Activated naive CD8-positive, alpha-beta T cell treated with anti-CD3 and anti-CD28 coated beads for 36 hours (primary cell): ENCODE data around the gene ARPC5L. TPM values are rescaled to one million over a fixed set of nuclear protein-coding genes. Genes with fewer than 3 reads are reported as not detected.
"Not testable (repeated sequence)": the region's sequence is repeated elsewhere in the genome, so short reads cannot be mapped to it uniquely, and the experiment has no call there.

Experiments
- DNase-seq: peaks from one replicate; pipeline ENCODE4 v3.0.0; 2021
- H3K27ac Mint-ChIP-seq: one replicate; pipeline ENCODE4 v1.8.0; 2022; ENCODE audit warnings: mild to moderate bottlenecking, moderate library complexity, mixed read lengths
- H3K27me3 Mint-ChIP-seq: one replicate; pipeline ENCODE4 v1.8.0; 2022; ENCODE audit warnings: mild to moderate bottlenecking, mixed read lengths
- H3K36me3 Mint-ChIP-seq: one replicate; pipeline ENCODE4 v1.8.0; 2021; ENCODE audit warnings: mild to moderate bottlenecking, mixed read lengths
- H3K4me1 Mint-ChIP-seq: one replicate; pipeline ENCODE4 v1.8.0; 2021; ENCODE audit warnings: mixed read lengths
- H3K4me3 Mint-ChIP-seq: one replicate; pipeline ENCODE4 v1.8.0; 2022; ENCODE audit warnings: mild to moderate bottlenecking, moderate library complexity, mixed read lengths
- H3K9me3 Mint-ChIP-seq: one replicate; pipeline ENCODE4 v1.8.0; 2022; ENCODE audit warnings: mixed read lengths
- total RNA-seq, 2 experiments: library from RNA; stranded (reverse); gene quantifications; one replicate each; pipeline ENCODE4 v1.2.3, GENCODE V29; 2021

ARPC5L gene
- total RNA-seq, 2 experiments from 2014 or later = 102 to 104 TPM

DNA sequence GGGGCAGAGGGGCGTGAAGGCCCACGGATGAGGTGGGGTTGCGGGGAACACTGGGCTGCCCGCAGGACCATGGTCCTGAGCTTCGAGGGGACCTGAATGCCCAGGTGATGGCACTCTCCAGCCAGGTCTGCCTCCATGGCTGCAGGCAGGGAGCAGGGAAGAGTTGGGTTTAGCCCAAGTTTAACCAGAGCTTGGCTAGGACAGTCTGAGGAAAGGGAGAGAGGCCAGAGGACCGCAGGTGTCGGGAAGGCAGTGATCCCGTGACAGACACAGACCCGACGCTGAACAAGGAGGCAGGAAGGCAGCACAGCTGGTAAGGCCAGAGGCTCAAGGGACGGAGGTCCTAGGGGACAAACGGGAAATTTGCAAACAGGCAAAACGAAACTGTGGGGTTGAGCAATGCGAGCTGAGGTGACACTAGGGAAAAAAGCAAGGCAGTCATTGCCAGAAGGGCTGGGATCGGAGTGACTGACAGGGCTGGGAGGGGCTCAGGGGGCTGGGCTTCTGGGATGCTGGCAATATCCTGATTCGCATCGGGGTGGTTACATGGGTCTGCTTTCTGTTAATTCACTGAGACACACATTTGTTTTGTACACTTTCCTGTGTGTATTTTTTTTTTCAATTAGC is 25.0 kb downstream of the ARPC5L start:
- H3K4me3 Mint-ChIP-seq = no peak overlapping the region
- no peaks in the 10 kb centered on the region for H3K4me1 Mint-ChIP-seq
- no peak for DNase-seq
- peaks cover 53% of the 10 kb centered on the region for H3K36me3 Mint-ChIP-seq
- H3K27me3 Mint-ChIP-seq = peaks cover 4% of the 10 kb centered on the region
- no peaks in the 10 kb centered on the region for H3K9me3 Mint-ChIP-seq
- H3K27ac Mint-ChIP-seq = no peak overlapping the region

DNA sequence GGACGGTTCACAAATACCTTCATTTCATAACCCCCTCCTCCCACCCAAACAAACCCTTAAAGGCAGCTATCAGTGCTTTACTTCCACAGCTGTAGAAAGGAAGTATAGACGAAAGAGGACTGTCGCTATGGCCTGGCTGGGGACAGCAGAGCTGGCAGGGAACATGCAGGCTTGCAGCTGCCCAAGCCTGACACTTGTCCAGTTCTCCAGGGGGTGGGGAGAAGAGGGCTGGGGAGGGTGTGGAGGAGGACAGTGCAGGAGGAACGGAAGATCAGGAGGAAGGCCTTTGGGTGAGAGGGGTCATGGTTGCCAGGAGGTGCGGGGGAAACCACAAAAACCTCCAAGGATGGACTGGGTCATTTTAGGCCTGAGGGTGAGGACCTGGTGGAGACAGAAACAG is 25.9 kb downstream of the ARPC5L start:
- H3K36me3 Mint-ChIP-seq = peaks cover 56% of the 10 kb centered on the region
- DNase-seq = no peak
- H3K4me3 Mint-ChIP-seq = no peak overlapping the region
- peaks cover 4% of the 10 kb centered on the region for H3K27me3 Mint-ChIP-seq
- H3K9me3 Mint-ChIP-seq = no peaks in the 10 kb centered on the region
- H3K4me1 Mint-ChIP-seq = no peaks in the 10 kb centered on the region
- H3K27ac Mint-ChIP-seq = no peak overlapping the region

DNA sequence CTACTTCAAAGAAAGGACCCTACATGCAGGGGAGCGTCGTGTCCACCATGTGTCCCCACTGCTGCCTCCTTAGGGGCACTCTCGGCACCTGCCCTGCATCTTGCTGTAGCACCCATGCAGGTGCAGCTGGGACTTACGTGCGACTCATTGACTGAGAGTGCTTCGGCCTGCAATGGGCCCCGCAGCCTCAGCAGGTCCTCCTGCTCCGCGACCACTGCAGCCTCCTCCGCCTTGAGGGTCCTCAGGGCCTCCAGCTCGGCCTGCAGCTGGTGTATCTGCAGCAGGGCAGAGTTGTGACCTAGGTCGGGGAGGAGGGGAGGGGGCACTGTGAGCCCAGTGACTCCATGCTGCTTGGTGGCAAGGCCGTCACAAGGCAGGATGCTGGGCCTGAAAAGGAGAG is 27.1 kb downstream of the ARPC5L start:
- no peaks in the 10 kb centered on the region for H3K4me1 Mint-ChIP-seq
- no peaks in the 10 kb centered on the region for H3K9me3 Mint-ChIP-seq
- peaks cover 4% of the 10 kb centered on the region for H3K27me3 Mint-ChIP-seq
- no peak overlapping the region for H3K4me3 Mint-ChIP-seq
- no peak for DNase-seq
- no peak overlapping the region for H3K27ac Mint-ChIP-seq
- peaks cover 57% of the 10 kb centered on the region for H3K36me3 Mint-ChIP-seq

DNA sequence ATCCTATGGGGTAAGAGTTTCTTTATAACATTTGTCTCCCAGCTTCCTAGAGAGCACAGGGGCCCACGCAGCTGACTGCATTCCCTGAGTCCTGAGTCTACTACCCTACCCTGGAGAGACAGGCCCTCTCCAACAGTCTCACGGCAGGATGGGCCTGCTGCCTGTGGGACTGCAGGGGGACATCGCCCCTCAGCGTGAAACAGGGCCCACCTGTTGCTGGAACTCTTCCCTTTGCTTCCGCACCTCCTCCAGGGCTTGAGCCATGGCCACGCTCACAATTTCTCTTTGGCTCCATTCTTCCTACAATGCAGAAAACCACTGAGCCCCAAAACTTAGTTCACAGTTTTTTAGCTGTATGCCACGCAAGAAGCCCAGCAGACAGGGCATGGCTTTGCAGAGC is 28.2 kb downstream of the ARPC5L start:
- DNase-seq = no peak
- H3K27ac Mint-ChIP-seq = no peak overlapping the region
- H3K9me3 Mint-ChIP-seq = no peaks in the 10 kb centered on the region
- H3K4me1 Mint-ChIP-seq = peaks cover 4% of the 10 kb centered on the region
- H3K4me3 Mint-ChIP-seq = no peak overlapping the region
- H3K36me3 Mint-ChIP-seq = peaks cover 65% of the 10 kb centered on the region
- peaks cover 4% of the 10 kb centered on the region for H3K27me3 Mint-ChIP-seq

DNA sequence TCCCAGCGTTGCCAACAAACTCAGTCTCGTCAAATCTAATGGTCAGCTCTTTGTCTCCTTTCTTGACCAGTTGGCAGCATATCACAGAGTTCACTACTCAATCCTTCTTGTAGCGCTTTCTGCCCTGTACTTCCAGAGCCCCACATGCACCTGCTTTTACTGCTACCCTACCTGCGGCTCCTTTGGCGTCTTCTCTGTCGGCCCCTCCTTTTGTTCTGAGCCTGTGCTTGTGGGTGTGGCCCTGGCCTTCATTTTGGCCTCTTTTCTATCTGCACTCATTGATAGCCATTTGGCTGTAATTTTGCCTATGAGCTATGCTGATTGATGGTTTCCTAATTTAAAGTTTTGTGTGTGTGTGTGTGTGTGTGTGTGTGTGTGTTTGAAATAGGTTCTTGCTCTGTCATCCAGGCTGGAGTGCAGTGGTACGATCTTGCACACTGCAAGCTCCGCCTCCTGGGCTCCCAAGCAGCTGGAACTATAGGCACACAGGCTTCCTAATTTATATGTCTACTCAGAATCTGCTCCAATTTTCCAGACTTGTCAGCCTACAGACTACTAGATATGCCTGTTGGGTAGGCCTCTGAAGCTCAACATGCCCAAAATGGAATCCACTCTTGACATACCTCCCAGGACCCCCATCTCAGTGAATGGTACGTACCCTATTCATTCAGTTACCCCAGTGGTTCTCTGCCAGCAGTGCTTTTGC is 32.3 kb downstream of the ARPC5L start:
- Mint-ChIP-seq H3K27ac (no peak overlapping the region), H3K4me1 (peaks cover 7% of the 10 kb centered on the region), H3K36me3 (peaks cover 50% of the 10 kb centered on the region)

DNA sequence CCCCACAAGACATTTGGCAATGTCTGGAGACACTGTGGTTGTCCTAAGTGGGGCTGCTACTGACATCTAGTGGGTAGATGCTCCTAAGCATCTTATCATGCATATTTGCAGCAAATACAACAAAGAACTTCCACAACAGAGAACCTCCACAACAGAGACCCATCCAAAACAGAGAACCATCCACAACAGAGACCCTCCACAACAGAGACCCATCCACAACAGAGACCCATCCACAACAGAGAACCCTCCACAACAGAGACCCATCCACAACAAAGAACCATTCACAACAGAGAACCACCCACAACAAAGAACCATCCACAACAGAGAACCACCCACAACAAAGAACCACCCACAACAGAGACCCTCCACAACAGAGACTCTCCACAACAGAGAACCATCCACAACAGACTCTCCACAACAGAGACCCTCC is 32.8 kb downstream of the ARPC5L start:
- Mint-ChIP-seq H3K27me3 (no peaks in the 10 kb centered on the region), H3K36me3 (peaks cover 50% of the 10 kb centered on the region), H3K27ac (no peak overlapping the region), H3K9me3 (no peaks in the 10 kb centered on the region), H3K4me1 (peaks cover 7% of the 10 kb centered on the region), H3K4me3 (no peak overlapping the region)
- no peak for DNase-seq

More for the DNA sequence above, 32.3 kb downstream of the ARPC5L start:
- no peak for DNase-seq
- Mint-ChIP-seq H3K27me3 (peaks cover 4% of the 10 kb centered on the region), H3K4me3 (no peak overlapping the region), H3K9me3 (no peaks in the 10 kb centered on the region)

DNA sequence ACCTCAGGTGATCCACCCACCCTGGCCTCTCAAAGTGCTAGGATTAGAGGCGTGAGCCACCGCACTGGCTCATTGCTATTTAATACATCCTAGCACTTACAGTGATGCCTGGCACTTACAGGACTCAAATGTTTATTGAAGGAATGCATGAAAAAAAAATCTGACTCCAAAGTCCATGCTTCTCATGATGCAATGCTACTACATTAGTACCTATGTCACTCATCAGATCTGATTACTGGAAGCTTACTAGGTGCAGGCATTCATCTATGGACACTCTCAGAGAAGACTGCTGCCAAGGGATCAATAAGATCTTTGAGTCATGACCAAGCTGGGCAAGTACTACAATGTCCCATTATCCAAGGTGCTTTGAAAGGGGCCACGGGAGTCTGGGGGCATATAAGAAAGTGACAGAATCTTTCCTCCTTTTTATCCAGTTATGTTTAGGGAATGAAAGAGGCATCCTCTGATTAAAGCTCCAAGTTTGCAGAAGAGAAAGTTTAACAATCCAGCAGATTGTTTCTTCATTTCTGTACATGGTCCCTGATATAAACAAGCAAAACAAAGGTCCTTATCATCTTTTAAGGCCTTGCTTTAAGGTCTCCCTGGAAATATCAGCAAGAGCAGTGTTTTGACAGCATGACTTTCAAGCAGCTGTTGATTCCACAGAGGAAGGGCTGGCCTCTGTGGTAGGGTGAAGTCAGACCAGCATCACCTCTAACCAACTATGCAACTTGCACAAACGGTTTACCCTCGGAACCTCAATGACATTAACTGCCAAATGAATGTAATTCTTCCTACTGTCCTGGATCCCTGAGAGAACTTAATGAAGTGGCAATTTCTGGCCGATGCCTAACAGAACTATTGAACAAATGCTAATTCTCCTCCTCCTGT is 35.9 kb downstream of the ARPC5L start:
- no peak overlapping the region for H3K4me3 Mint-ChIP-seq
- DNase-seq = no peak
- no peak overlapping the region for H3K27ac Mint-ChIP-seq
- peaks cover 39% of the 10 kb centered on the region for H3K36me3 Mint-ChIP-seq
- H3K9me3 Mint-ChIP-seq = no peaks in the 10 kb centered on the region
- H3K27me3 Mint-ChIP-seq = peaks cover 2% of the 10 kb centered on the region
- peaks cover 7% of the 10 kb centered on the region for H3K4me1 Mint-ChIP-seq

DNA sequence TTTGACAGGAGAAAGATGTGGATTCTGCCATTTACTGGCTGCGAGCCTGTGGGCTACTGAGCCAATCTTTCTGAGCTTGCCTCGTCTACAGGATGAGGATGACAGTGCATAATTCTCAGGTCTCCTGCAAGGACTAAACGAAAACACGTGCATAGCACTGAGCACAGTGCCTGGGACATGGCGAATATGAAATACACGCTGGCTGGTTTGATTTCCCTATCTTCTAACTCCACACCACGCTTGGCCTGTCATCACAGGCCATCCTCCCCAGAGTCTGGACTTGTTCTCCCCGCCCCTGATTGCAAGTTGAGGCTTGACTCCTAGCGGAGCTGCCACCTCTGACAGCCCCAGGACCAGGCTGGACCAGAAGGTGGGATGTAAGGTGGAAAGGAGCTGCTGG is 37.9 kb downstream of the ARPC5L start:
- Mint-ChIP-seq H3K4me3 (no peak overlapping the region), H3K27me3 (peaks cover 9% of the 10 kb centered on the region), H3K27ac (no peak overlapping the region), H3K9me3 (no peaks in the 10 kb centered on the region), H3K36me3 (peaks cover 36% of the 10 kb centered on the region), H3K4me1 (peaks cover 5% of the 10 kb centered on the region)
- DNase-seq = no peak

DNA sequence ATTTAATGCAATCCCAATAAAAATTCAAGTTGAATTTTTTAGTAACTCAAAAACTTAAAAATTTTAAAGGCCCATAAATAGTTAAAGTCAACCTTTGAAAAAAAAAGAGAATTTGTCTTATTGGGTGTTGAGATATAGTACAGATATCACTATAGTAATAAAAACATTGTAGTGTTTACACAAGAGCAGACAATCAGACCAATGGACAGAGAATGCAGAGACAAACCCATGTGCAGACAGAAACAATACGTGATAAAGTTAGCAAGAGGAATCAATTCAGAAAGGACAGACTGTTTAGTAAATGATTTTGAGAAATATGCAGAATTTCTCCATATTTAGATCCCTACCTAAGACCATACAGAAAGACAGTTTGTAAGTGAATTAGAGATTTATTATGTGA is 45.0 kb downstream of the ARPC5L start:
- DNase-seq = no peak
- peaks cover 43% of the 10 kb centered on the region for H3K36me3 Mint-ChIP-seq
- no peaks in the 10 kb centered on the region for H3K4me1 Mint-ChIP-seq
- peaks cover 9% of the 10 kb centered on the region for H3K27me3 Mint-ChIP-seq
- H3K9me3 Mint-ChIP-seq = no peaks in the 10 kb centered on the region
- no peak overlapping the region for H3K27ac Mint-ChIP-seq
- H3K4me3 Mint-ChIP-seq = no peak overlapping the region

DNA sequence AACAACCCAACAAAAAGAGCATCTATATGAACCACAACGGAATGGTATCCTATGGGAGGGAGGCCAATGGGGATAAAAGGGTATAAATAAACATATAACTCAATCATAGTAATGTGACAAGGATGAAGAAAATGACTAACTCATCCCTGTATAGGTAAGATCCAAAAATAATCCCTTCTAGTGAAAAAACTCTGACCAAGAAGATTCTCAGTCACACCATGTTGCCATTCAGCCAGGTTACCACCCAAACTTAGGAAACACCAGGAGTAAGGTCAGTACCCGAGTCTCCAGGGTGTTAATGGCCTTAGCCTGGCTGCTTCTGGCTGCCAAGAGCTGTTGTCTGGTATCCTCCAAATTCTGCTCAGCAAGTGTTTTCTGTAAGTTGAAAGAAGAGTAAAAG is 46.2 kb downstream of the ARPC5L start:
- Mint-ChIP-seq H3K27me3 (peaks cover 5% of the 10 kb centered on the region), H3K9me3 (no peaks in the 10 kb centered on the region), H3K36me3 (peaks cover 43% of the 10 kb centered on the region), H3K4me1 (no peaks in the 10 kb centered on the region), H3K4me3 (no peak overlapping the region), H3K27ac (no peak overlapping the region)
- DNase-seq = no peak

DNA sequence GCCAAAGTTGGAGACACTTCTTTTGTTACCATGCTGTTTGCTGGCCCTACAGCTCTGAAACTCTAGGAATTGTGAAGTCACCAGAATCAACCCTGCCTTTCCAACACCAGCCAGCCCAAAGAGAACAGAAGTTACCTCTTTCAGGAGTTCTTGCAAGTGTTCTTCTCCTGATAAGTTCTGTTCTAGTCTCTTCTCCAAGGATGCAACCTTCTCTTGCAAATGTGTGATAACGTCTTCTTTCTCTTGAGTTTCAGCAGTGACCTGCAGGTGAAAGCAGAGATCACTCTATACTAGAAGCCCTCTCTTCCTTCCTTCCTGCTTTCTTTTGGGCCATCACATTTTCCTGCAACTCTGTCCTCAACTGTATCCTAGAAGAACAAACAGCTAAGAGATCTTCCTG is 49.8 kb downstream of the ARPC5L start:
- Mint-ChIP-seq H3K4me3 (no peak overlapping the region), H3K4me1 (no peaks in the 10 kb centered on the region), H3K36me3 (peaks cover 45% of the 10 kb centered on the region), H3K27me3 (no peaks in the 10 kb centered on the region), H3K9me3 (no peaks in the 10 kb centered on the region), H3K27ac (no peak overlapping the region)
- DNase-seq = no peak

DNA sequence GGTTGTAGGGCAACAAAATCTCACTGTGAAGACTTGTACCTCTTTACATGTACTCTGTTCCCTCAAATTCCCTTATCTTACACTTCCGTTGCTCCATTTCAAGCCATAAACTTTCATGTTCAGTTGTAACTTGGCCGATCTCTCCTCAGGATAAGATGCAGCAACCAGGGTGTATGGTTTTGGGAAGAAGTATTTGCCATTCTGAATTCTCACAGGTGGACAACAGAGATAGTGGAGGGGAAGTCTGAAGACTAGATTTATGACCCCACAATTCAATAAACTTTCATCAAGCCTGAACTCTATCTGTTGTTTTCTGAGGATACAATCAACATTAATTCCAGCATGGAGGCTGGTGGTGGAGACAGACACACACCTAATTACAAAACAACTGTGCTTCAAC is 51.4 kb downstream of the ARPC5L start:
- no peak overlapping the region for H3K4me3 Mint-ChIP-seq
- H3K4me1 Mint-ChIP-seq = no peaks in the 10 kb centered on the region
- no peaks in the 10 kb centered on the region for H3K9me3 Mint-ChIP-seq
- H3K27ac Mint-ChIP-seq = no peak overlapping the region
- peaks cover 31% of the 10 kb centered on the region for H3K36me3 Mint-ChIP-seq
- no peaks in the 10 kb centered on the region for H3K27me3 Mint-ChIP-seq
- no peak for DNase-seq

DNA sequence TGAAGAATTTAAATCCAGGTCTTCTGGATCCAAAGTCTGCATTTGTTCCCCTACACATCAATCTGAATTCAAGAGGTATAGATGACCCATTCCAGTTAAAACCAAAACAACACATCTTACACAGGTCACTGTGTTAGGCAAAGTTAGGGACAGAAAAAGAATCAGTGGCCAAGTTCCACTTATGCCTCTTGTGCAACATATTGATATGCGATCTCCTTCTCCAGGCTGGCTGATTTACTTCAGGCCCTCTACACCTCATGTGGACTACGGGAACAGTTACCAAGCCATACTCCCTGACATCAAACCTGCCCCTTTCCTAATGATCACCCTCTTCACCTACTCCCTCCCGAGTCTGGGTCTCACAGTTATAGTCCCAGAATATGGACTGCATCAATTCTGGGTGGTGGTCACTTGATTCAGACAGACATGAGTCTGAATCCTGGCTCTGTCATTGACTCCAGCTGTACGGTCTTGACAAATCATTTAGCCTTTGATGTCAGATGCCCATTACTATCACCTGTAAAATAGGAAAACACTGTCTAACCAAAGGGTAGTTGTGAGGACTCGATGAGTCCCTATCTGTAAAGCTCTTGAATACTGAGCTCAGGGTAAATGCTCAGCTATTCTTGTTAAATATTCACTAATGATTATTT is 52.9 kb downstream of the ARPC5L start:
- Mint-ChIP-seq H3K36me3 (peaks cover 34% of the 10 kb centered on the region), H3K4me3 (no peak overlapping the region)

DNA sequence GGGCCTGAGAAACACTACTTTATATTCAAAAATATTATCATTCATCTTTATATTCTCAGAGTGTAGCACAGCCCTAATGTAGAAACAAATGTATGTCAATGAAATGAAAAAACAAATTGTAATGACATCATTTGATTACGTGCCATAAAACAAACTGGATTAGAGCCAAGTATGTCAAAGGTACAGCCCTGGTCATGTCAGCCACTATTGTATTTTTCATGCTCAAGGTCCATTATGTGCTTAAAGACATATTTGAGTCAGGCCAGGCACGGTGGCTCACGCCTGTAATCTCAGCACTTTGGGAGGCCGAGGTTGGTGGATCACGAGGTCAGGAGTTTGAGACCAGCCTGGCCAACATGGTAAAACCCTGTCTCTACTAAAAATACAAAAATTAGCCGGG is 58.5 kb downstream of the ARPC5L start:
- H3K4me1 Mint-ChIP-seq, H3K9me3 Mint-ChIP-seq, H3K27ac Mint-ChIP-seq, DNase-seq, H3K4me3 Mint-ChIP-seq, H3K27me3 Mint-ChIP-seq: not testable (repeated sequence)
- peaks cover 26% of the 10 kb centered on the region for H3K36me3 Mint-ChIP-seq

More for the DNA sequence above, 52.9 kb downstream of the ARPC5L start:
- no peak for DNase-seq
- H3K27ac Mint-ChIP-seq = no peak overlapping the region
- no peaks in the 10 kb centered on the region for H3K9me3 Mint-ChIP-seq
- no peaks in the 10 kb centered on the region for H3K27me3 Mint-ChIP-seq
- H3K4me1 Mint-ChIP-seq = no peaks in the 10 kb centered on the region
